ENCODE measurements around the gene FAM186B. TPM values are rescaled to one million over a fixed set of nuclear protein-coding genes. Genes with fewer than 3 reads are reported as not detected.

The FAM186B gene
- total RNA-seq, 1 experiment from 2014 or later: 0.39 TPM

DNA sequence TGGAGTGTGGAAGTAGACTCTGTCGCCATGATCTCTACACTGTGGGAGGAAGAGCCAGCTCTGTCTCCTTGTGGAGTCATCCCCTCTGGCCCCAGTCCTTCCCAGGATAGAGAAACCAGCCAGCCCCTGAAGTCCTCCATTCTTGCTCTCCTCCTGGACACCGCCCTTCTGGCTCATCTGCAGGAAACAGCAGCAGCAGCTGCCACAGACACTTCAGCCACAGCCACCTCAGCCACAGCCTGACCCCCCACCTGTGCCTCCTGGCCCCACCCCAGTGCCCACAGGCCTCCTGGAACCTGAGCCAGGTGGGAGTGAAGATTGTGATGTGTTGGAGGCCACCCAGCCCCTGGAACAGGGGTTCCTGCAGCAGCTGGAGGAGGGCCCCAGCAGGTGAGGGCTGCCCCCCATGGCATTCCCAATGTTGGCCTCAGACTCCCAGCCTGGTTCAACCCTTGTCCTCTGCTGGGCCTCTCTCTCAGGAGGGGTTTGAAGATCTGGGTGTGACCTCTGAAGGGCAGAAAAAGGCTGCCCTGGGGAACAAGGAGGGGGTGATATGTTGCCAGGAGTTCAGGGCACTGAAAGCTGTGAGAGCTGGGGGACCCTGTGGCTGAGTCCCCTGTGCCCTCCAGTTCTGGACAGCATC is 28.4 kb upstream of the FAM186B start:
- Mint-ChIP-seq H3K27me3 (ENCODE audit: low read depth) (no peaks in the 10 kb centered on the region), H3K36me3 (peaks cover 24% of the 10 kb centered on the region), H3K9me3 (no peaks in the 10 kb centered on the region), H3K4me3 (no peak overlapping the region), H3K27ac (no peak overlapping the region), H3K4me1 (peaks cover 15% of the 10 kb centered on the region)
- ChIA-PET POLR2A (no interaction called here), CTCF (interaction anchor here (1.0 to 7.5 kb wide), 4 partner anchors 10 to 129 kb away, joined by 3 to 74 read pairs (median 4); partner anchors contain the start of genes PRPF40B and TMBIM6)
- TF ChIP-seq SP1 (CRISPR knock-in tag; conservative IDR thresholded peaks at IDR 0.05) (no peak), ZNF416 (CRISPR knock-in tag; IDR thresholded peaks at IDR 0.05) (no peak), TCF7 (CRISPR knock-in tag; IDR thresholded peaks at IDR 0.05; ENCODE audit: low read depth) (no peak), ESRRA (CRISPR knock-in tag; IDR thresholded peaks at IDR 0.05; ENCODE audit: borderline replicate concordance) (no peak), ZNF219 (CRISPR knock-in tag; IDR thresholded peaks at IDR 0.05; ENCODE audit: borderline replicate concordance) (no peak), ZNF532 (CRISPR knock-in tag; IDR thresholded peaks at IDR 0.05; ENCODE audit: borderline replicate concordance) (no peak), ATF3 (CRISPR knock-in tag; conservative IDR thresholded peaks at IDR 0.05) (no peak), FOXP1 (CRISPR knock-in tag; IDR thresholded peaks at IDR 0.05; ENCODE audit: borderline replicate concordance) (no peak), USF1 (CRISPR knock-in tag; IDR thresholded peaks at IDR 0.05) (no peak), SMAD3 (CRISPR knock-in tag; IDR thresholded peaks at IDR 0.05; ENCODE audit: borderline replicate concordance) (no peak), JUN (CRISPR knock-in tag; IDR thresholded peaks at IDR 0.05) (no peak), TP53 (CRISPR knock-in tag; IDR thresholded peaks at IDR 0.05) (no peak), ZNF263 (CRISPR knock-in tag; IDR thresholded peaks at IDR 0.05; ENCODE audit: low read depth) (no peak), ATF6 (CRISPR knock-in tag; IDR thresholded peaks at IDR 0.05) (no peak), HMGXB4 (CRISPR knock-in tag; IDR thresholded peaks at IDR 0.05) (no peak), HMGA2 (CRISPR knock-in tag; IDR thresholded peaks at IDR 0.05) (no peak)
- TF ChIP-seq, protein P1, sequence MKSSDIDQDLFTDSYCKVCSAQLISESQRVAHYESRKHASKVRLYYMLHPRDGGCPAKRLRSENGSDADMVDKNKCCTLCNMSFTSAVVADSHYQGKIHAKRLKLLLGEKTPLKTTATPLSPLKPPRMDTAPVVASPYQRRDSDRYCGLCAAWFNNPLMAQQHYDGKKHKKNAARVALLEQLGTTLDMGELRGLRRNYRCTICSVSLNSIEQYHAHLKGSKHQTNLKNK (CRISPR knock-in tag; IDR thresholded peaks at IDR 0.05): no peak
- TF ChIP-seq, protein P2, sequence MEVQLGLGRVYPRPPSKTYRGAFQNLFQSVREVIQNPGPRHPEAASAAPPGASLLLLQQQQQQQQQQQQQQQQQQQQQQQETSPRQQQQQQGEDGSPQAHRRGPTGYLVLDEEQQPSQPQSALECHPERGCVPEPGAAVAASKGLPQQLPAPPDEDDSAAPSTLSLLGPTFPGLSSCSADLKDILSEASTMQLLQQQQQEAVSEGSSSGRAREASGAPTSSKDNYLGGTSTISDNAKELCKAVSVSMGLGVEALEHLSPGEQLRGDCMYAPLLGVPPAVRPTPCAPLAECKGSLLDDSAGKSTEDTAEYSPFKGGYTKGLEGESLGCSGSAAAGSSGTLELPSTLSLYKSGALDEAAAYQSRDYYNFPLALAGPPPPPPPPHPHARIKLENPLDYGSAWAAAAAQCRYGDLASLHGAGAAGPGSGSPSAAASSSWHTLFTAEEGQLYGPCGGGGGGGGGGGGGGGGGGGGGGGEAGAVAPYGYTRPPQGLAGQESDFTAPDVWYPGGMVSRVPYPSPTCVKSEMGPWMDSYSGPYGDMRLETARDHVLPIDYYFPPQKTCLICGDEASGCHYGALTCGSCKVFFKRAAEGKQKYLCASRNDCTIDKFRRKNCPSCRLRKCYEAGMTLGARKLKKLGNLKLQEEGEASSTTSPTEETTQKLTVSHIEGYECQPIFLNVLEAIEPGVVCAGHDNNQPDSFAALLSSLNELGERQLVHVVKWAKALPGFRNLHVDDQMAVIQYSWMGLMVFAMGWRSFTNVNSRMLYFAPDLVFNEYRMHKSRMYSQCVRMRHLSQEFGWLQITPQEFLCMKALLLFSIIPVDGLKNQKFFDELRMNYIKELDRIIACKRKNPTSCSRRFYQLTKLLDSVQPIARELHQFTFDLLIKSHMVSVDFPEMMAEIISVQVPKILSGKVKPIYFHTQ (CRISPR knock-in tag; IDR thresholded peaks at IDR 0.05): no peak
- TF ChIP-seq, protein P3, sequence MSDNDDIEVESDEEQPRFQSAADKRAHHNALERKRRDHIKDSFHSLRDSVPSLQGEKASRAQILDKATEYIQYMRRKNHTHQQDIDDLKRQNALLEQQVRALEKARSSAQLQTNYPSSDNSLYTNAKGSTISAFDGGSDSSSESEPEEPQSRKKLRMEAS (CRISPR knock-in tag; IDR thresholded peaks at IDR 0.05): no peak
- DNase-seq (ENCODE audit: low spot score): no peak
- no peak for ATAC-seq

All from WTC11 (cell line).